Keratinocyte (primary cell): Measurements from ENCODE around the gene BNC1. TPM values are rescaled to one million over a fixed set of nuclear protein-coding genes. Genes with fewer than 3 reads are reported as not detected.

Experiments
- DNase-seq: peaks from one replicate; pipeline ENCODE4 v3.0.0-alpha.2; 2011; ENCODE audit warnings: low read depth, missing footprints, low spot score
- FAIRE-seq: peaks from 2 replicates; lab custom pipeline; 2011; peaks lifted over from hg19 to GRCh38; lab: Jason Lieb, UNC
- H2AFZ ChIP-seq: 2 replicates; pipeline ENCODE4 v1.6.0; 2012; ENCODE audit warnings: low read length, control low read depth, inconsistent platforms; ENCODE audit not compliant: control insufficient read depth
- H3K27ac ChIP-seq: 2 replicates; pipeline ENCODE4 v1.5.1; 2011; ENCODE audit warnings: low read length; ENCODE audit not compliant: control insufficient read depth, insufficient read depth
- H3K27me3 ChIP-seq: 3 replicates; pipeline ENCODE4 v1.6.0; 2011; ENCODE audit warnings: low read length; ENCODE audit not compliant: control insufficient read depth, insufficient read depth; ENCODE audit errors: extremely low read depth
- H3K36me3 ChIP-seq, 2 experiments: 2 replicates in 1 of 2; 3 replicates in 1 of 2; pipeline ENCODE4 v1.5.1; 2011; ENCODE audit warnings: low read length in 2 of 2, mild to moderate bottlenecking in 1 of 2; ENCODE audit not compliant: control insufficient read depth in 2 of 2, insufficient read depth in 2 of 2; ENCODE audit errors: extremely low read depth in 1 of 2
- H3K4me1 ChIP-seq: 3 replicates; pipeline ENCODE4 v1.5.1; 2011; ENCODE audit warnings: low read length; ENCODE audit not compliant: control insufficient read depth, insufficient read depth; ENCODE audit errors: extremely low read depth
- H3K4me2 ChIP-seq: 3 replicates; pipeline ENCODE4 v1.6.0; 2011; ENCODE audit warnings: low read depth, low read length; ENCODE audit not compliant: control insufficient read depth, insufficient read depth; ENCODE audit errors: extremely low read depth
- H3K4me3 ChIP-seq, 3 experiments: fragments of 200-600 bp in 1 of 3; sonication (generic) in 1 of 3; 2 replicates in 2 of 3; 3 replicates in 1 of 3; pipeline ENCODE4 v1.5.1; 2011 to 2016; ENCODE audit warnings: low read length in 3 of 3, mild to moderate bottlenecking in 3 of 3, control low read depth in 2 of 3, inconsistent platforms in 1 of 3, low read depth in 1 of 3, mixed read lengths in 1 of 3, mixed run types in 1 of 3, moderate library complexity in 1 of 3; ENCODE audit not compliant: control insufficient read depth in 2 of 3, insufficient read depth in 2 of 3; ENCODE audit errors: extremely low read depth in 1 of 3
- H3K79me2 ChIP-seq: 2 replicates; pipeline ENCODE4 v1.6.0; 2012; ENCODE audit warnings: low read length; ENCODE audit not compliant: control insufficient read depth, insufficient read depth
- H3K9ac ChIP-seq: 3 replicates; pipeline ENCODE4 v1.6.0; 2011; ENCODE audit warnings: low read length; ENCODE audit not compliant: control insufficient read depth, insufficient read depth; ENCODE audit errors: extremely low read depth
- H3K9me1 ChIP-seq: 3 replicates; pipeline ENCODE4 v1.6.0; 2011; ENCODE audit warnings: low read length; ENCODE audit not compliant: control insufficient read depth, insufficient read depth; ENCODE audit errors: extremely low read depth
- H3K9me3 ChIP-seq: 2 replicates; pipeline ENCODE4 v1.5.1; 2012; ENCODE audit warnings: low read depth, low read length; ENCODE audit not compliant: control insufficient read depth
- H4K20me1 ChIP-seq: 3 replicates; pipeline ENCODE4 v1.6.0; 2011; ENCODE audit warnings: low read length; ENCODE audit not compliant: control insufficient read depth, insufficient read depth; ENCODE audit errors: extremely low read depth
- EZH2 ChIP-seq: IDR thresholded peaks from one replicate; pipeline ENCODE4 v1.6.1; 2012; ENCODE audit warnings: inconsistent platforms, mild to moderate bottlenecking, low read length, moderate library complexity
- dilution Hi-C: fragments of 300-500 bp; cut with MboI; formaldehyde crosslinking; loops from one replicate; pipeline ENCODE4 v1.7.0; 2020; ENCODE audit warnings: low sequenced_read_pairs; ENCODE audit not compliant: extremely low pct_ligation_motif_present
- polyA plus RNA-seq, 5 experiments: library from polyadenylated mRNA; depleted of rRNA in 3 of 5; stranded (reverse) in 3 of 5; stranded (forward) in 1 of 5; unstranded in 1 of 5; fragments of >200 nt; gene quantifications; 1 replicate in 1 of 5; 2 replicates in 3 of 5; 3 replicates in 1 of 5; pipeline versions ENCODE4 v1.2.1 to v1.2.3, GENCODE V29; 2011 to 2012; ENCODE audit warnings: missing spikeins in 2 of 5, low read depth in 1 of 5, low replicate concordance in 1 of 5
- TF ChIP-seq, protein P1 (sequence below), 3 experiments: IDR thresholded peaks in 1 of 3; conservative IDR thresholded peaks in 1 of 3; optimal IDR thresholded peaks in 1 of 3; 2 replicates in 2 of 3; 3 replicates in 1 of 3; pipeline versions ENCODE3 to v1.5.1; 2011; ENCODE audit warnings: low read length in 3 of 3, mild to moderate bottlenecking in 3 of 3, moderate library complexity in 2 of 3, control low read depth in 1 of 3, inconsistent platforms in 1 of 3; ENCODE audit not compliant: insufficient read depth in 2 of 3; ENCODE audit errors: extremely low read depth in 1 of 3

Gene BNC1
- polyA plus RNA-seq, 1 donor (not counting 4 experiments of a cell fraction or from before 2014, with no cell fraction given) = 137 TPM

DNA sequence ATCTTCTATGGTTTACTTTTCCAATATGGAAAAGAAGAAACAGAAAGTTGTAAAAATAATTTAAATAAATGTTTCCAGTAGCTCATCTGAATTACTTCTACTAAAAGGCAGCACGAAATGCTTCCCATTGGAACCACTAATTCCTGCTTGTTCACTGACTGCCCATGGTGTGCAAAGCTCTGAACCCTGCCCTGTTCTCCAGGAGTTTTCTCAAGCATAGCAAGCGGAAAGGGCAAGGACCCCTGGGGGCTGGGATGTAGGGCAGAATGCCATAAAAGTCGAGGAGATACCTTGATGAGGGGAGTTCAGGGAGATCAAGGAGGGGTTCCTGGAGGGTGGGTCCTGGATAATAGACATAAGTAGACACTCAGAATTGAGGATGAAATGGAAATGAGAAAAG lies 35.3 kb upstream of the BNC1 start:
- FAIRE-seq (no peak), DNase-seq (no peak)
- H3K9ac ChIP-seq = no peak overlapping the region
- no peak overlapping the region for H3K27ac ChIP-seq
- no peaks in the 10 kb centered on the region for H3K79me2 ChIP-seq
- no peak overlapping the region for H3K4me3 ChIP-seq
- H3K36me3 ChIP-seq = no peaks in the 10 kb centered on the region
- dilution Hi-C loops = no loop called here
- no peak overlapping the region for H2AFZ ChIP-seq
- H4K20me1 ChIP-seq = no peaks in the 10 kb centered on the region
- H3K27me3 ChIP-seq = no peaks in the 10 kb centered on the region
- peaks cover 47% of the 10 kb centered on the region for H3K4me1 ChIP-seq
- no peaks in the 10 kb centered on the region for H3K9me3 ChIP-seq
- no peaks in the 10 kb centered on the region for H3K9me1 ChIP-seq
- H3K4me2 ChIP-seq = no peak overlapping the region
- TF ChIP-seq, protein P1, sequence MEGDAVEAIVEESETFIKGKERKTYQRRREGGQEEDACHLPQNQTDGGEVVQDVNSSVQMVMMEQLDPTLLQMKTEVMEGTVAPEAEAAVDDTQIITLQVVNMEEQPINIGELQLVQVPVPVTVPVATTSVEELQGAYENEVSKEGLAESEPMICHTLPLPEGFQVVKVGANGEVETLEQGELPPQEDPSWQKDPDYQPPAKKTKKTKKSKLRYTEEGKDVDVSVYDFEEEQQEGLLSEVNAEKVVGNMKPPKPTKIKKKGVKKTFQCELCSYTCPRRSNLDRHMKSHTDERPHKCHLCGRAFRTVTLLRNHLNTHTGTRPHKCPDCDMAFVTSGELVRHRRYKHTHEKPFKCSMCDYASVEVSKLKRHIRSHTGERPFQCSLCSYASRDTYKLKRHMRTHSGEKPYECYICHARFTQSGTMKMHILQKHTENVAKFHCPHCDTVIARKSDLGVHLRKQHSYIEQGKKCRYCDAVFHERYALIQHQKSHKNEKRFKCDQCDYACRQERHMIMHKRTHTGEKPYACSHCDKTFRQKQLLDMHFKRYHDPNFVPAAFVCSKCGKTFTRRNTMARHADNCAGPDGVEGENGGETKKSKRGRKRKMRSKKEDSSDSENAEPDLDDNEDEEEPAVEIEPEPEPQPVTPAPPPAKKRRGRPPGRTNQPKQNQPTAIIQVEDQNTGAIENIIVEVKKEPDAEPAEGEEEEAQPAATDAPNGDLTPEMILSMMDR (optimal IDR thresholded peaks at IDR 0.05 in 1 of 3, IDR thresholded peaks at IDR 0.05 in 1 of 3, conservative IDR thresholded peaks at IDR 0.05 in 1 of 3; ENCODE audit: extremely low read depth in 1 of 3, insufficient read depth in 2 of 3, low read length in 3 of 3) = no peak
- TF ChIP-seq EZH2 = no peak

DNA sequence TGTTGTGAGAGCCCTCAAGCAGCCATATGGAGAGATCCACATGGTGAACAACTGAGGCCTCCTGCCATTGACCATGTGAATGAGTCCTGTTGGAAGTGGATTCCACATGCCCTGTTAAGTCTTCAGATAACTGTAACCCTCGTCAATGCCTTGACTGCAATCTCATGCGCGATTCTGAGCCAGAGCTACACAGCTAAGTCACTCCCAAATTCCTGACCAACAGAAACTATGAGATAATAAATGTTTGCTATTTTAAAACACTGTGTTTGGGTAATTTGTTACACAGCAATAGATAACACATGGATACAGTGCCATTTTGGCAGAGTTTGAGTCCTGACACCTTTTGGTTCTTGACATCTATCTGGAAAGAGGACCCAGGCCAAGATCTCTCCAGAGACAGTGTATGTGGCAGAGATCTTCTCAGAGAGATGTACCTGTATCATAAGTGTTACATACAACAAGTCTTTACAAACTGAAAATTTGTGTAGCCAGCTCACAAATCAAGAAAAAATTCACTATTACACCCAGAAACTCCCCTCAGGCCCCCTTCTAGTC lies 34.5 kb upstream of the BNC1 start:
- H3K4me2 ChIP-seq = no peak overlapping the region
- H3K9me1 ChIP-seq = no peaks in the 10 kb centered on the region
- no peaks in the 10 kb centered on the region for H4K20me1 ChIP-seq
- H3K9me3 ChIP-seq = no peaks in the 10 kb centered on the region
- H3K27me3 ChIP-seq = no peaks in the 10 kb centered on the region
- DNase-seq (no peak), FAIRE-seq (no peak)
- no peaks in the 10 kb centered on the region for H3K79me2 ChIP-seq
- no peak overlapping the region for H3K27ac ChIP-seq
- H3K9ac ChIP-seq = no peak overlapping the region
- dilution Hi-C loops = no loop called here
- no peak overlapping the region for H2AFZ ChIP-seq
- no peak for TF ChIP-seq EZH2
- TF ChIP-seq, protein P1 (optimal IDR thresholded peaks at IDR 0.05 in 1 of 3, IDR thresholded peaks at IDR 0.05 in 1 of 3, conservative IDR thresholded peaks at IDR 0.05 in 1 of 3; ENCODE audit: extremely low read depth in 1 of 3, insufficient read depth in 2 of 3, low read length in 3 of 3) = no peak
- no peak overlapping the region for H3K4me3 ChIP-seq
- no peaks in the 10 kb centered on the region for H3K36me3 ChIP-seq
- peaks cover 39% of the 10 kb centered on the region for H3K4me1 ChIP-seq
